T-helper 9 cell (primary cell): Measurements from ENCODE around the gene KCNH4.
"Not testable (repeated sequence)": the region's sequence is repeated elsewhere in the genome, so short reads cannot be mapped to it uniquely, and the experiment has no call there.

Source experiments
- DNase-seq: peaks from one replicate; pipeline ENCODE4 v3.0.0-alpha.2; 2020

Gene KCNH4

GRCh38 chr17:42193969-42194899 lies 13.3 kb upstream of the KCNH4 start, which contains the start of gene GHDC:
Gene GHDC, minus strand, starts transcription at chr17:42194494. Its CDS starts 913 bp downstream, at chr17:42193581.
- DNase-seq = peak; percentile 69

- no peak for DNase-seq
Observed at GRCh38 chr17:42193216-42193968, 12.4 kb upstream of the KCNH4 start.

- no peak for DNase-seq
Observed at GRCh38 chr17:42192189-42193126, 11.5 kb upstream of the KCNH4 start.

- no peak for DNase-seq
Observed at GRCh38 chr17:42191275-42191608, 10.3 kb upstream of the KCNH4 start.

GRCh38 chr17:42190491-42191274 lies 9.7 kb upstream of the KCNH4 start:
- no peak for DNase-seq

- no peak for DNase-seq
Observed at GRCh38 chr17:42189651-42189965, 8.7 kb upstream of the KCNH4 start.

- DNase-seq = no peak
Observed at GRCh38 chr17:42188749-42189650, 8.1 kb upstream of the KCNH4 start.

- DNase-seq = no peak
Observed at GRCh38 chr17:42187833-42188232, 6.9 kb upstream of the KCNH4 start.

GRCh38 chr17:42186191-42186590 lies 5.2 kb upstream of the KCNH4 start:
- not testable (repeated sequence) for DNase-seq

GRCh38 chr17:42185621-42185930 lies 4.6 kb upstream of the KCNH4 start:
- DNase-seq = no peak

GRCh38 chr17:42184713-42185620 lies 4.0 kb upstream of the KCNH4 start, which contains the start of gene HCRT:
Gene HCRT, minus strand, starts transcription at chr17:42185452. Its CDS starts 87 bp downstream, at chr17:42185365.
- no peak for DNase-seq

GRCh38 chr17:42183741-42184711 lies 3.1 kb upstream of the KCNH4 start:
- peak; percentile 67 for DNase-seq

- no peak for DNase-seq
Observed at GRCh38 chr17:42182927-42183734, 2.2 kb upstream of the KCNH4 start.

- no peak for DNase-seq
Observed at GRCh38 chr17:42181851-42182207, 887 bp upstream of the KCNH4 start.

GRCh38 chr17:42180411-42180921 lies 476 bp downstream of the KCNH4 start:
- no peak for DNase-seq

GRCh38 chr17:42179911-42180410 lies 981 bp downstream of the KCNH4 start:
- DNase-seq = no peak

GRCh38 chr17:42179335-42179734 lies 1.6 kb downstream of the KCNH4 start:
- DNase-seq = no peak
